ENCODE data around the gene CDK14.
"Not testable (repeated sequence)": the region's sequence is repeated elsewhere in the genome, so short reads cannot be mapped to it uniquely, and the experiment has no call there.

Gene CDK14

GRCh38 chr7:90763108-90763507, 167.0 kb downstream of the CDK14 start:
- DNase-seq: no peak
- no peaks in the 10 kb centered on the region for H3K27me3 ChIP-seq
- TF ChIP-seq, protein P1, sequence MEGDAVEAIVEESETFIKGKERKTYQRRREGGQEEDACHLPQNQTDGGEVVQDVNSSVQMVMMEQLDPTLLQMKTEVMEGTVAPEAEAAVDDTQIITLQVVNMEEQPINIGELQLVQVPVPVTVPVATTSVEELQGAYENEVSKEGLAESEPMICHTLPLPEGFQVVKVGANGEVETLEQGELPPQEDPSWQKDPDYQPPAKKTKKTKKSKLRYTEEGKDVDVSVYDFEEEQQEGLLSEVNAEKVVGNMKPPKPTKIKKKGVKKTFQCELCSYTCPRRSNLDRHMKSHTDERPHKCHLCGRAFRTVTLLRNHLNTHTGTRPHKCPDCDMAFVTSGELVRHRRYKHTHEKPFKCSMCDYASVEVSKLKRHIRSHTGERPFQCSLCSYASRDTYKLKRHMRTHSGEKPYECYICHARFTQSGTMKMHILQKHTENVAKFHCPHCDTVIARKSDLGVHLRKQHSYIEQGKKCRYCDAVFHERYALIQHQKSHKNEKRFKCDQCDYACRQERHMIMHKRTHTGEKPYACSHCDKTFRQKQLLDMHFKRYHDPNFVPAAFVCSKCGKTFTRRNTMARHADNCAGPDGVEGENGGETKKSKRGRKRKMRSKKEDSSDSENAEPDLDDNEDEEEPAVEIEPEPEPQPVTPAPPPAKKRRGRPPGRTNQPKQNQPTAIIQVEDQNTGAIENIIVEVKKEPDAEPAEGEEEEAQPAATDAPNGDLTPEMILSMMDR (IDR thresholded peaks at IDR 0.05; ENCODE audit: low read depth, low read length): no peak
- H3K9me3 ChIP-seq: no peaks in the 10 kb centered on the region; the same call in 1 of the 2 replicates
- no peaks in the 10 kb centered on the region for H3K4me1 ChIP-seq
- no peaks in the 10 kb centered on the region for H3K36me3 ChIP-seq
- no peak overlapping the region for H3K4me3 ChIP-seq (ENCODE audit: low read depth, low read length)

DNA sequence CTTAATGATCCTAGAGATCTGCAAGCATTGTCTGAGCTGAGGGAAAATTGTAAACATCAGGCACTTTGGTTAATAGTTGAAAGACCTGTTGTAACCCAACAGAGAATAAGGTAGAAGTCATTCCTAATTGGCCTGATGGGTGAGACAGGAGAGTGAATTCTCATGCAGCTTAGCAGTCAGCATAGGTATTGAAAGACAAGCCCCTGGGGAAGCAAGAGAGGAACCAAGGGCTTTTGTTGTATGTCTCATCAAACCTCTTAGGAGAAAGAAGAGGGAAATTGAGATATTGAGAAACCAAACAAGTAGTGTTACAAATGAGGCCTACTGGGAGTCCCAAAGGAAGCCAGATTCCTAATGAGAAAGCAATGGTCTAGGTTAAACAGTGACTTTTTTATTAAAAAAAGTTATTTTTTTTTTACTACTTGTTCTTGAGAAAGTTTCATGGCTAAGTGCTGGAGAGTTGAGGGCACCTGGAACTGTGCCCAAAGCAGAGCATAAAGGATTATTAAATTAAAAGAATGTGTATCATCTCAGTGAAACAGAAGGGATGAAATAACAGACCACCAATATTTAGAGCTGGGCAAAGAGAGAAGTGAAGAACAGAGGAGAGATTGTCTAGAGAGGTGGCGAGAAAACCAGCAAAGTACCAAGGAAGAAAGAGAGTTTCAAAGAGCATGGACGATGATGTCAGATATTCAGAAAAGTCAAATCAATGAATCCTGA, 168.9 kb downstream of the CDK14 start:
- Histone ChIP-seq H3K4me3 (ENCODE audit: low read depth, low read length) (no peak overlapping the region), H3K9me3 (no peaks in the 10 kb centered on the region; the same call in 1 of the 2 replicates), H3K36me3 (no peaks in the 10 kb centered on the region), H3K4me1 (no peaks in the 10 kb centered on the region), H3K27me3 (no peaks in the 10 kb centered on the region)
- TF ChIP-seq, protein P1 (IDR thresholded peaks at IDR 0.05; ENCODE audit: low read depth, low read length): no peak
- DNase-seq: no peak

DNA sequence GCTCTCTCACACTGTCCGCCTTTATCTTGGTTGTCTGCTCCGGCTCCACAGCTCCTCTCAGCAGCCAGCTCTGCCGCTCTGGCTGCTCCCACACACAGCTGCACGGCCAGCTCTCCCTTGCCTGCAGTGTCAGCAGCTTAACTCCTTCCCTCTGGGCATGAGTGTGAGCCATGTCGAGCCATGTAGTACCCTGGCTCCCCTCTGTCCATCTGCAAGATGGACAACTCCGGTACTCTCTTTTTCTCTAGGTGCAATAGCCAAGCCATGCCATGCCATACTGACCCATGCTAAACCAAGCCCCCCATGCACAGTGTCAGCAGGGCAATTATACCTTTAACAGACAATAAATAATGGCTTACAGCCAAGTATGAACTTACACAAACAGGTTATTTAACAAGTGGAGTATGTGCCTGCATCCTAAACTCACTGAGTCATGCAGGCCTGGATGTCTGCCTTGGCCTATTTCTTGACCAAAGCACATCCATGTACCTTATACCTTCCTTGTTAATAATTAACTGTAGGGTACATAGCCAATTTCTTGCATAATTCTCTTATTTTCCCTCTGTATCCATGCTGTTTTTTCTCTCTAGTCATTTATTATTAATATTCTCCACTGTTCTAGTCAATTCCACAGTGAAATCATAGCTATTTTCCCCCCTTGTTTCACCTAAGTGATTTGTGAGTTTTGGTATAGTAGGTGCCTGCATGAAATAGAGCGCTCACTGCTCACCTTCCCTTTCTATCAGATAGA, 170.9 kb downstream of the CDK14 start:
- TF ChIP-seq, protein P1 (IDR thresholded peaks at IDR 0.05; ENCODE audit: low read depth, low read length): no peak
- Histone ChIP-seq H3K36me3 (no peaks in the 10 kb centered on the region), H3K27me3 (no peaks in the 10 kb centered on the region), H3K9me3 (no peaks in the 10 kb centered on the region; the same call in 1 of the 2 replicates), H3K4me3 (ENCODE audit: low read depth, low read length) (no peak overlapping the region), H3K4me1 (no peaks in the 10 kb centered on the region)
- DNase-seq: no peak

GRCh38 chr7:90768301-90768700, 172.2 kb downstream of the CDK14 start:
- H3K4me1 ChIP-seq: no peaks in the 10 kb centered on the region
- no peaks in the 10 kb centered on the region for H3K36me3 ChIP-seq
- no peak for DNase-seq
- H3K27me3 ChIP-seq: no peaks in the 10 kb centered on the region
- no peaks in the 10 kb centered on the region for H3K9me3 ChIP-seq
- TF ChIP-seq, protein P1 (IDR thresholded peaks at IDR 0.05; ENCODE audit: low read depth, low read length): no peak
- no peak overlapping the region for H3K4me3 ChIP-seq (ENCODE audit: low read depth, low read length)

- Histone ChIP-seq H3K27me3 (no peaks in the 10 kb centered on the region), H3K9me3 (no peaks in the 10 kb centered on the region), H3K4me3 (ENCODE audit: low read depth, low read length) (no peak overlapping the region), H3K4me1 (no peaks in the 10 kb centered on the region), H3K36me3 (no peaks in the 10 kb centered on the region)
- TF ChIP-seq, protein P1 (IDR thresholded peaks at IDR 0.05; ENCODE audit: low read depth, low read length): no peak
- DNase-seq: no peak
These were observed 172.9 kb downstream of the CDK14 start for GRCh38 chr7:90769036-90769435.

DNA sequence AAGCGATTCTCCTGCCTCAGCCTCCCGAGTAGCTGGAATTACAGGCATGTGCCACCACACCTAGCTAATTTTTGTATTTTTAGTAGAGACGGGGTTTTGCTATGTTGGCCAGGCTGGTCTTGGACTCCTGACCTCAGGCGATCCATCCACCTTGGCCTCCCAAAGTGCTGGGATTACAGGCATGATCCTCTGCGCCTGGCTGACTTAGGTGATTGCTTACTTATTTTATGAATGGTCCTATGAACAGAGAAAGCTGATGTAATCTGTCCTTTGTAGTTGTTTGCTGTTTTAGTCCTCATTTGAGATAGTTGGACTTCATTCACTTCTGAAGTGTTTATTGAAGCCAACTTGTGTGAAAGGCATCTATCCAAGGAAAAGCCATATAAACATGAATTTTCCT, 173.4 kb downstream of the CDK14 start:
- H3K27me3 ChIP-seq; DNase-seq; H3K4me3 ChIP-seq (ENCODE audit: low read depth, low read length); H3K9me3 ChIP-seq; H3K36me3 ChIP-seq; H3K4me1 ChIP-seq: not testable (repeated sequence)

All from BE2C (cell line).